RWPE2 (cell line): ENCODE measurements around the gene CALD1.

Source experiments
- ATAC-seq: fragments of 200-7000 bp; cut with Tn5 transposase; 3 replicates; pipeline ENCODE4 v1.9.1; 2021; ENCODE audit warnings: low read depth
- DNase-seq: peaks from one replicate; pipeline ENCODE4 v3.0.0-alpha.2; 2020; ENCODE audit warnings: low spot score
- H3K27ac ChIP-seq: fragments of 450-650 bp; 2 replicates; pipeline ENCODE4 v1.5.1; 2017; ENCODE audit warnings: mild to moderate bottlenecking; ENCODE audit not compliant: poor library complexity, severe bottlenecking
- H3K27me3 ChIP-seq: fragments of 250-450 bp; sonication (Bioruptor Pico); 2 replicates; pipeline ENCODE4 v1.5.1; 2021; ENCODE audit warnings: mild to moderate bottlenecking, moderate library complexity; ENCODE audit not compliant: insufficient read depth, poor library complexity, severe bottlenecking
- H3K36me3 ChIP-seq: fragments of 250-450 bp; sonication (Bioruptor Pico); 2 replicates; pipeline ENCODE4 v1.5.1; 2020; ENCODE audit warnings: low read depth, mild to moderate bottlenecking, moderate library complexity
- H3K4me1 ChIP-seq: fragments of 250-450 bp; sonication (Bioruptor Pico); 2 replicates; pipeline ENCODE4 v1.5.1; 2021; ENCODE audit warnings: mild to moderate bottlenecking, moderate library complexity; ENCODE audit not compliant: insufficient read depth, poor library complexity, severe bottlenecking
- H3K4me3 ChIP-seq: fragments of 250-450 bp; sonication (Bioruptor Pico); 2 replicates; pipeline ENCODE4 v1.5.1; 2021; ENCODE audit warnings: mild to moderate bottlenecking, moderate library complexity; ENCODE audit not compliant: severe bottlenecking
- H3K9me3 ChIP-seq: fragments of 250-450 bp; sonication (Bioruptor Pico); 2 replicates; pipeline ENCODE4 v1.5.1; 2021; ENCODE audit warnings: mild to moderate bottlenecking, moderate library complexity; ENCODE audit not compliant: severe bottlenecking
- TF ChIP-seq, protein P1 (sequence below): fragments of 450-650 bp; IDR thresholded peaks from one replicate; pipeline ENCODE4 v1.5.1; 2017; ENCODE audit warnings: mild to moderate bottlenecking, moderate library complexity; ENCODE audit not compliant: poor library complexity, severe bottlenecking

CALD1 gene

DNA sequence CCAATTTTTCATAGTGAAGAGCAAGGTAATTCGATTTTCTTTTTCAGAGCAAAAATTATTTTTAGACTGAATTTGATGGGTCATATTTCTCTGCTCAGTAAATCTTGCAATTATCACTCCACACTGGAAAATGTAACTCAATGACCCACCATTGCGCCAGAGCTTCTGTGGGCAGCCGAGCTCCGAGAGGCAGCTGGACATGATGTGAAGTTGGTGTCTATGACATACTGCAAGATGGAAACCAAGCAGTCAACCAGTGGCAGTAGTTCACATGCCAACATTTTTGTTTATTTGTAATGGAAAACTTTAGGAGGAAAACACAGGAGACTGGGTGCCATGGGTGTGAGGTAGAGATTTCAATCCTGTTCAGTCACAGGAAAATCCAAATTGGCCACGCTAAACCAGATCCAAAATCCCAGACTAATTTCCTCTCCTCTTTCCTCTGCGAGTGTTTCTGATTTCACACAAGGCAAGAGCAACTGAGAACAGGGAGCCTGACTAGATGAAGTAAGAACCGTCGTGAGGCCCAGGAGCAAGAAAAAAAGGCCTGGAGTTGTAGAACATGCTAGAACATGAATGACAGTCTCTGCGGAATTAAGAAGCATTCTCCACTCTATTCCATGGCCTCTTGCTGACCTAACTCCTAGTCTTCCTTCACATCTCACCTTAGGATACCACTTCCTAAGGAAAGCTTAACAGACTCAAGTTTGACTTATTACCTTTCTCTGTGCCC is 39.3 kb downstream of the CALD1 start:
- H3K27me3 ChIP-seq: no peaks in the 10 kb centered on the region
- H3K4me1 ChIP-seq: no peaks in the 10 kb centered on the region
- no peaks in the 10 kb centered on the region for H3K9me3 ChIP-seq
- ATAC-seq (no peak), DNase-seq (no peak)
- H3K36me3 ChIP-seq: peaks cover 32% of the 10 kb centered on the region
- TF ChIP-seq, protein P1, sequence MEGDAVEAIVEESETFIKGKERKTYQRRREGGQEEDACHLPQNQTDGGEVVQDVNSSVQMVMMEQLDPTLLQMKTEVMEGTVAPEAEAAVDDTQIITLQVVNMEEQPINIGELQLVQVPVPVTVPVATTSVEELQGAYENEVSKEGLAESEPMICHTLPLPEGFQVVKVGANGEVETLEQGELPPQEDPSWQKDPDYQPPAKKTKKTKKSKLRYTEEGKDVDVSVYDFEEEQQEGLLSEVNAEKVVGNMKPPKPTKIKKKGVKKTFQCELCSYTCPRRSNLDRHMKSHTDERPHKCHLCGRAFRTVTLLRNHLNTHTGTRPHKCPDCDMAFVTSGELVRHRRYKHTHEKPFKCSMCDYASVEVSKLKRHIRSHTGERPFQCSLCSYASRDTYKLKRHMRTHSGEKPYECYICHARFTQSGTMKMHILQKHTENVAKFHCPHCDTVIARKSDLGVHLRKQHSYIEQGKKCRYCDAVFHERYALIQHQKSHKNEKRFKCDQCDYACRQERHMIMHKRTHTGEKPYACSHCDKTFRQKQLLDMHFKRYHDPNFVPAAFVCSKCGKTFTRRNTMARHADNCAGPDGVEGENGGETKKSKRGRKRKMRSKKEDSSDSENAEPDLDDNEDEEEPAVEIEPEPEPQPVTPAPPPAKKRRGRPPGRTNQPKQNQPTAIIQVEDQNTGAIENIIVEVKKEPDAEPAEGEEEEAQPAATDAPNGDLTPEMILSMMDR: no peak
- no peak overlapping the region for H3K4me3 ChIP-seq
- H3K27ac ChIP-seq: no peak overlapping the region

- no peaks in the 10 kb centered on the region for H3K9me3 ChIP-seq
- ATAC-seq (no peak), DNase-seq (no peak)
- H3K36me3 ChIP-seq: peaks cover 32% of the 10 kb centered on the region
- no peak overlapping the region for H3K4me3 ChIP-seq
- H3K27ac ChIP-seq: no peak overlapping the region
- H3K27me3 ChIP-seq: no peaks in the 10 kb centered on the region
- TF ChIP-seq, protein P1: no peak
- H3K4me1 ChIP-seq: no peaks in the 10 kb centered on the region
These were observed 40.0 kb downstream of the CALD1 start for GRCh38 chr7:134819401-134819800.

DNA sequence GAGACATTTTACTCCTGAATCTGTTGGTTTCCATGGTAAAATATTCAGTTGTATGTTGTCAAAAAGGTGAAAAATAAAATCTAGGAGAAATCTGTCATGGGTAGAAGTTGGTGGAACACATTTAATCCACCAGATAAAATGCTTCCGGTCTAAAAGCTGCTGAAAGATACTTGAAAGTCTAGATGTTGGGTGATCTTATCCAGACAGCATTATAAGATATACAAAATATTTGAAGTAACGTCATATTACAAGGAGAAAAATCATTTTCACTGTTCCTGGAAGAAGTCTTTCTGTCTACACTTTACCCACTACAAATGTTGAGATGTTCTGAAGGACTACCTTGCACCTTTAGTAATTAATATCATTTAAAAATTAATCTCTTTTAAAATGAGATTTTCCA is 40.9 kb downstream of the CALD1 start:
- DNase-seq (no peak), ATAC-seq (no peak)
- no peak overlapping the region for H3K4me3 ChIP-seq
- H3K4me1 ChIP-seq: no peaks in the 10 kb centered on the region
- no peaks in the 10 kb centered on the region for H3K27me3 ChIP-seq
- no peak overlapping the region for H3K27ac ChIP-seq
- H3K36me3 ChIP-seq: peaks cover 32% of the 10 kb centered on the region
- no peaks in the 10 kb centered on the region for H3K9me3 ChIP-seq
- TF ChIP-seq, protein P1: no peak

DNA sequence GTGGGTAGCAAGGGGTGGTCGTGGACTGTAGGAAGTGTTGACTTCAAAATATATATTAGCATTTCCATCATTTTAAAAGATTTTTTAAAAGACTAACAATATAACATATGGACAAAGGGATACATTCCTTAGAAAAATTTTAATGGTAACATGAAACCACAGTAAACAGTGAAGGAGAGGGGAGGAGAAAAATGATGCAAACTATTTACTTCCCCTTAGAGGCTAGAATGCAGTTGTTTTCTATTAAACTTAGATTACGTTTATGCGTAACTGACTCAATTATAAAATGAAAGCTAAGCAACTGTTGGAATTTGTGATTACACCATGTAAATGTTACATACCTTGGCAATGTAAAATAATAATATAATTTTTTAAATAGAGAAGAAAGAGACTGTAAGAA is 41.3 kb downstream of the CALD1 start:
- TF ChIP-seq, protein P1: no peak
- H3K36me3 ChIP-seq: peaks cover 32% of the 10 kb centered on the region
- no peak for ATAC-seq

DNA sequence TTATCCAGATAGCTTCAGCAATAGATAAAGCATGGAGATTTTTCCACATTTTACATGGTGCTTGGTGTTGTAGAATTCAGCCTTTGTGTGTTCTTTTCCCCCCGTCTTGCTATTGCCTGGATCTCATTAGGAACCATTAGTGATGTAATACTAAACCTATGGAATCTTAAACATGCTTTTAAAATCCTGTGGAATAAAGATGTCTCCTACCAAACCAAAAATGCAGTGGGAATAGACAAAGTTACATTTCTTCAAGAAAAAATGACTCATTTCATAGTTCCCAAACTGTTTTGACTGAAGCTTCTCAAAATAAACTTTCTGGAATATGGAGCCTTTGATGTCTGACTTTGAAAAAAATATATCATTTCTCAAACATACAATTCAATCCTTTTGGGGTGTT is 44.0 kb downstream of the CALD1 start:
- Histone ChIP-seq H3K27me3 (no peaks in the 10 kb centered on the region), H3K4me1 (peaks cover 3% of the 10 kb centered on the region), H3K36me3 (peaks cover 18% of the 10 kb centered on the region), H3K27ac (no peak overlapping the region), H3K9me3 (no peaks in the 10 kb centered on the region), H3K4me3 (no peak overlapping the region)
- no peak for ATAC-seq
- TF ChIP-seq, protein P1: no peak
- no peak for DNase-seq

More for the DNA sequence above, 41.3 kb downstream of the CALD1 start:
- no peak overlapping the region for H3K4me3 ChIP-seq
- DNase-seq: no peak
- H3K27me3 ChIP-seq: no peaks in the 10 kb centered on the region
- H3K9me3 ChIP-seq: no peaks in the 10 kb centered on the region
- peaks cover 2% of the 10 kb centered on the region for H3K4me1 ChIP-seq
- H3K27ac ChIP-seq: no peak overlapping the region
